Measurements from ENCODE around the gene TMEM250. TPM values are rescaled to one million over a fixed set of nuclear protein-coding genes. Genes with fewer than 3 reads are reported as not detected.
A peak's percentile ranks its signal among the peaks of the same experiment; 100 is the strongest.

The TMEM250 gene
- total RNA-seq, 1 experiment from 2014 or later: 15.1 TPM

DNA sequence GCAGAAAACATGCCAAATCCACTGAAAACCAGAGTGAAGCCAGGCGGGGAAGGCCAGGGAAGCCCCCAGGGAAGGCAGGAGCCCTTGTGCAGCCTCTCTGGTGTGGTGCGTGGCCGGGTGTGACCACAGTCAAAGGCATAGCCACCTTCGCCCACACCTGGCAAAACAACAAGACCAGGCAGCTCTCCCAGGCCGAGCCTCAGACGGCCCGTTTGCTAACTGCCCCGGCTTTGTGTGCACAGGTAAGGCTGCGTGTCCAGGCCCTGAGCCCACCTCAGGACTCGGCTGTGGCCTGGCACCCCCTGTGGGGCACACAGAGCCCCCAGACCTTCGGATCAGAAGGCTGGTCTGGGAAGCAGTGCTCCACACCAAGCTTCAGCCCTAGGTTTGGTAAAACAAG is 6.1 kb downstream of the TMEM250 start:
- no peak overlapping the region for H3K4me2 ChIP-seq (ENCODE audit: low read depth, low read length, poor library complexity, severe bottlenecking)
- no peaks in the 10 kb centered on the region for H3K9me3 ChIP-seq (ENCODE audit: low read length)
- H3K9me2 ChIP-seq (replicated peaks; ENCODE audit: insufficient read depth, low read length): no peaks in the 10 kb centered on the region
- H3K9ac ChIP-seq (ENCODE audit: low read length): no peak overlapping the region
- H3K4me3 ChIP-seq (ENCODE audit: low read length): no peak overlapping the region
- no peak overlapping the region for H2AFZ ChIP-seq (ENCODE audit: low read length)
- H3K36me3 ChIP-seq (ENCODE audit: insufficient read depth, low read length): no peaks in the 10 kb centered on the region
- H3K27ac ChIP-seq (ENCODE audit: low read length): no peak overlapping the region
- peaks cover 5% of the 10 kb centered on the region; the same call in 1 of the 2 replicates for H3K79me2 ChIP-seq (ENCODE audit: low read length)
- no peak for DNase-seq
- H3K4me1 ChIP-seq (ENCODE audit: low read length): peaks cover 21% of the 10 kb centered on the region
- no peaks in the 10 kb centered on the region for H3K27me3 ChIP-seq (ENCODE audit: low read length)
- H4K20me1 ChIP-seq (ENCODE audit: insufficient read depth, low read depth, low read length): 0 out of 2 replicates have a peak, but pooled peaks cover 6% of the 10 kb centered on the region

DNA sequence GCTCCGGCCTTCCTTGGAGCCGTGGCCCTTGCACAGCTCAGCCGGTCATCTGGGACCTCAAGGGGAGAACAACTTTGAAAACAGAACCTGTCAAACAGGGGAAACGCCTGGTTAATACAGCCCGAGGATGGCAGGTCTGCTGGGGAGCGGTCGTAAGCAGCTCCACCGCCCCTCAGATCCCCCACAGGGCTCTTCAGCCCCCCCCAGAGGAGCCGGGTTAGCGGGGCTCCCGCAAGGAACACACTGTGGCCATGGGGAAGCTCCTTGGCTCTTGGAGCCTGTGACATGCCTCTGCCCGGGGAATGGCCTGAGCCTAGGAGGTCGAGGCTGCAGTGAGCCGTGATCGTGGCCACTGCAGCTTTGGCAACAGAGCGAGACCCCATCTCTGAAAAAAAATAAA is 6.8 kb downstream of the TMEM250 start:
- Histone ChIP-seq H3K9me2 (replicated peaks; ENCODE audit: insufficient read depth, low read length) (no peaks in the 10 kb centered on the region), H4K20me1 (ENCODE audit: insufficient read depth, low read depth, low read length) (0 out of 2 replicates have a peak, but pooled peaks cover 6% of the 10 kb centered on the region), H3K27ac (ENCODE audit: low read length) (no peak overlapping the region), H3K4me3 (ENCODE audit: low read length) (no peak overlapping the region), H3K9me3 (ENCODE audit: low read length) (no peaks in the 10 kb centered on the region), H3K4me1 (ENCODE audit: low read length) (peaks cover 15% of the 10 kb centered on the region), H3K9ac (ENCODE audit: low read length) (no peak overlapping the region), H3K79me2 (ENCODE audit: low read length) (no peaks in the 10 kb centered on the region), H3K4me2 (ENCODE audit: low read depth, low read length, poor library complexity, severe bottlenecking) (no peak overlapping the region), H3K27me3 (ENCODE audit: low read length) (no peaks in the 10 kb centered on the region), H3K36me3 (ENCODE audit: insufficient read depth, low read length) (no peaks in the 10 kb centered on the region), H2AFZ (ENCODE audit: low read length) (no peak overlapping the region)
- DNase-seq: peak; percentile 51

DNA sequence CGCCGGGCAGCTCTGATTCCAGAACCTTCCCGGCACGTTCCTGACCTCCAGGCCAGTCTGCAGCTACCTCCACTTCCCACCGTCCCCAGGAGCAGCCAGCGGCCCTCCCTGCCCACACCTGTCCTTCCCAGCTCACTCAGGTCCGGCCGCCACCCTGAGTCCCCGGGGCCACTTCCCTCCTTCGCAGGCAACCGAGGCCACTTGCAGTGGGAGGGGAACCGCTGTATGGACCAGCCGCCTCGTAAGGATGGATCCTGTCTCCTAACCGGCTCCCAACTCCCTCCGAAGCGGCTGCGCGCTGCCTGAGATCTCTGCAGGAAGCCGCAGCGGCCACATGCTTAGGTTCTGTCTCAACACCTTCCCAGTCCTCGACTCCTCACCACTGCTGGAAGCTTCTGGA is 7.5 kb downstream of the TMEM250 start:
- Histone ChIP-seq H4K20me1 (ENCODE audit: insufficient read depth, low read depth, low read length) (0 out of 2 replicates have a peak, but pooled peaks cover 6% of the 10 kb centered on the region), H3K27me3 (ENCODE audit: low read length) (no peaks in the 10 kb centered on the region), H2AFZ (ENCODE audit: low read length) (no peak overlapping the region), H3K9me3 (ENCODE audit: low read length) (no peaks in the 10 kb centered on the region), H3K4me1 (ENCODE audit: low read length) (peaks cover 15% of the 10 kb centered on the region), H3K36me3 (ENCODE audit: insufficient read depth, low read length) (no peaks in the 10 kb centered on the region), H3K9ac (ENCODE audit: low read length) (no peak overlapping the region), H3K79me2 (ENCODE audit: low read length) (no peaks in the 10 kb centered on the region), H3K9me2 (replicated peaks; ENCODE audit: insufficient read depth, low read length) (no peaks in the 10 kb centered on the region), H3K4me3 (ENCODE audit: low read length) (no peak overlapping the region), H3K4me2 (ENCODE audit: low read depth, low read length, poor library complexity, severe bottlenecking) (no peak overlapping the region), H3K27ac (ENCODE audit: low read length) (no peak overlapping the region)
- DNase-seq: no peak

DNA sequence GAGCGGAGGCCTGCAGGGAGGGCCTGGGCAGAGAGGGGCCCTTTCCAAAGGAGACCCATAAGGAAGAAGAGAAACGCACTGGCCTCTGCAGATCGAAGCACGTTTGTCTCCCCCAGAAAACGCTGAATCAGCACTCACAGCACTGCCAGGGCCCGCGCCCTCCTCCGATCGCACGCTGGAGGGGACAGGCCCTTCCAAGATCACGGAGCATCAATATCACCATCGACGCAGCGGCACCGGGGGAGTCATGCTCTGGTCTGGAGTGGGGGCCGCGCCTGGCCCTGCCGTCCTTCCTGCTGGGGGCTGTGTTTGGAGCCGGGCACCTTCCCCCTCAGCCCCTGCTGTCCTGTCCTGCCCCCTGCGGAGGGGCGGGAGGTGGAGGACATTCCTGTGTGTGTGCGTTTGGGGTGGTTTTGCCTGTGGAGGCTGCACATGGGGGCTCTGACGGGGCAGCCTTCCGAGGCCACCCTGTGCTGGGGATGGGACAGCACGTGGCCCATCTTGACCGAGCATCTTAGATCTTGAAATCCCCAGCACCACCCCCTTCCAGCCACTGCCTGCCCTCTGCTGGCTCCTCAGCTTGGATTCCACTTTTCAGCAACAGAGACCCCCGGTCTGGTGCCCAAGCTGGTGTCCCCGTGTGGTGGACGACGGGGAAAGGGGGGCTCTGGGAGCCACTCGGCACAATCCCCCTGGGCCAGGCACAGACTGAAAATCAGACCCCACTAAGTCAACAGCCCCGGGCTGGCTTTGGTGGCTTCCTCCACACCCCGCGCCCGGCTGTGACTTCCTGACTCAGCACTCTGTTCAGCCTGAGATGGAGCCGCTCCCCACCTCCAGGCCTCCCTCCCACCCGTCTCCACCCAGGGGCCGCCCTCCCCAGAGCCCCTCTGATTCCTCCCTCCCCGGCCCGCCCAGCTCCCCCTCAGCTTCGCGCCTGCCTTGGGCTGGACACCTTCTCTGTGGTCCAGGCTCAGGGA is 8.3 kb downstream of the TMEM250 start:
- peaks cover 21% of the 10 kb centered on the region for H3K4me1 ChIP-seq (ENCODE audit: low read length)
- H3K9me3 ChIP-seq (ENCODE audit: low read length): no peaks in the 10 kb centered on the region
- H3K4me3 ChIP-seq (ENCODE audit: low read length): peak overlapping the region; percentile 43; the same call in 1 of the 2 replicates
- no peaks in the 10 kb centered on the region for H3K9me2 ChIP-seq (replicated peaks; ENCODE audit: insufficient read depth, low read length)
- no peaks in the 10 kb centered on the region for H3K79me2 ChIP-seq (ENCODE audit: low read length)
- H3K27me3 ChIP-seq (ENCODE audit: low read length): no peaks in the 10 kb centered on the region
- H3K27ac ChIP-seq (ENCODE audit: low read length): no peak overlapping the region
- no peaks in the 10 kb centered on the region for H3K36me3 ChIP-seq (ENCODE audit: insufficient read depth, low read length)
- DNase-seq: no peak
- H3K4me2 ChIP-seq (ENCODE audit: low read depth, low read length, poor library complexity, severe bottlenecking): peak overlapping the region; percentile 53
- H2AFZ ChIP-seq (ENCODE audit: low read length): no peak overlapping the region
- H4K20me1 ChIP-seq (ENCODE audit: insufficient read depth, low read depth, low read length): 0 out of 2 replicates have a peak, but pooled peaks cover 6% of the 10 kb centered on the region
- H3K9ac ChIP-seq (ENCODE audit: low read length): no peak overlapping the region

DNA sequence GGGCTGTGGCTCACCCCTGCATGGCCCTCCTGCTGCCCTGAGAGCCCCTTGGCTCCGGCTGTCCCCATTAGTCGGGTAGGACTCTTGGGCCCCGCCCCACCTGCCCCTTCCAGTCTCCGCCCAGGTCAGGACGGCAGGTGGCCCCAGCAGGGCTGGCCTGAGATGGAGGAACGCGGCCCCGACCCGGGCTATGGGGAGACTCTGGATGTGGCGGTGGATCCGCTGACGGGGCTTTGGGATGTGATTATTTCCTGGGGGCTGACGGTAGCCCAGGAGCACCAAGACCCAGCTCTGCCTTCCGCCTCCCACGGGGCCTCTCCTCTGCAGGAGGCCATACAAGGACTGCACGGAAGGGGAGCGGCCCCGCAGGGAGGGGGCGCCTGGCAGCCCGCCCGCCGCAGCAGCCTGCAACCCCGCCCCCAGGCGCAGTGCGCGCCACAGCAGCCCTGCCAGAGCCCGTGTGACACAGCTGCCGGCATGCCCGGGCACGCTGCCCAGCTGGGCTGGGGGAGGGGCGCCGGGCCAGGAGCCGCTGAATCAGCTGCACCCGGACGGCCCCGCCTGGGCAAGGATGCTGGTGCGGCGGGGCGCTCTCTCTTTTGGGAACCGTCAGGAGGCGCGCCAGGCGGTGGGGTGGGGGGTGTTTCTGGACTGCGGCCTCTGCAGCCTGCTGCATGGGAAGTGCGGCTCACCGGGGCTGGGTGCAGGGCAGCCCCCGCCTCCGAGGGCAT is 9.2 kb downstream of the TMEM250 start:
- Histone ChIP-seq H3K79me2 (ENCODE audit: low read length) (no peaks in the 10 kb centered on the region), H3K36me3 (ENCODE audit: insufficient read depth, low read length) (no peaks in the 10 kb centered on the region), H3K9me2 (replicated peaks; ENCODE audit: insufficient read depth, low read length) (no peaks in the 10 kb centered on the region), H3K27ac (ENCODE audit: low read length) (no peak overlapping the region), H3K4me2 (ENCODE audit: low read depth, low read length, poor library complexity, severe bottlenecking) (peak overlapping the region; percentile 53), H3K9ac (ENCODE audit: low read length) (no peak overlapping the region), H2AFZ (ENCODE audit: low read length) (no peak overlapping the region), H4K20me1 (ENCODE audit: insufficient read depth, low read depth, low read length) (peaks cover 6% of the 10 kb centered on the region; the same call in 1 of the 2 replicates), H3K27me3 (ENCODE audit: low read length) (no peaks in the 10 kb centered on the region), H3K4me1 (ENCODE audit: low read length) (peaks cover 21% of the 10 kb centered on the region), H3K4me3 (ENCODE audit: low read length) (peak overlapping the region; percentile 43; the same call in 1 of the 2 replicates), H3K9me3 (ENCODE audit: low read length) (no peaks in the 10 kb centered on the region)
- peak; percentile 81 for DNase-seq

DNA sequence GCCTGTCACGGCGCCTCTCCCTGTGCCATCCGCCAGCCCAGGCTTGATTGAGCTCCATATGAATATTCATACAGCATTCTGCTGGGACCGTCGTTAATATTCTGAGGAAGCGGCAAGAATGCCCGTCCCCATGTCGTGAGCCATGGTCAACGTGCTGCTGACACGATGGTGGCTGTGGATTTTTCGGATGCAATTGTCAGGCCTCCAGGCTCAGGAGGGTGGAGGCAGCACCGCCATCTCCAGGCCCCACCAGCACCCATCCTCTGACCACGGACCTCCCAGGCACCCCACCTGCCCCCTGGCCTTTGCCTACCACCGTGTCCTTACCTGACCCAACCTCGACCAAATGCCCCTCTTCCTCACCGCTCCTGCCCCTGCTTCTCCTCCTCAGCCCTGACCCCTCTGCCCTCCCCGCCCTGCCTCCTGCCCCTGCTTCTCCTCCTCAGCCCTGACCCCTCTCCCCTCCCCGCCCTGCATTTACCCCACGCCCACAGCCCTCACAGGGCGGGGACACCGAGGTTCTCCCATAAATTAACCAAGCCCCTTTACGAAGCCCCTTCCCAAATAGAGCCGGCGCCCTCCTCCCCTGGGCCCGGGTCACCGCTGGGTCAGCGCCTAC is 9.9 kb downstream of the TMEM250 start:
- Histone ChIP-seq H2AFZ (ENCODE audit: low read length) (no peak overlapping the region), H3K4me2 (ENCODE audit: low read depth, low read length, poor library complexity, severe bottlenecking) (no peak overlapping the region), H3K9me3 (ENCODE audit: low read length) (no peaks in the 10 kb centered on the region), H3K9ac (ENCODE audit: low read length) (no peak overlapping the region), H3K27ac (ENCODE audit: low read length) (no peak overlapping the region), H4K20me1 (ENCODE audit: insufficient read depth, low read depth, low read length) (peaks cover 6% of the 10 kb centered on the region; the same call in 1 of the 2 replicates), H3K4me3 (ENCODE audit: low read length) (no peak overlapping the region), H3K9me2 (replicated peaks; ENCODE audit: insufficient read depth, low read length) (no peaks in the 10 kb centered on the region), H3K79me2 (ENCODE audit: low read length) (no peaks in the 10 kb centered on the region), H3K4me1 (ENCODE audit: low read length) (peaks cover 21% of the 10 kb centered on the region), H3K27me3 (ENCODE audit: low read length) (no peaks in the 10 kb centered on the region), H3K36me3 (ENCODE audit: insufficient read depth, low read length) (no peaks in the 10 kb centered on the region)
- no peak for DNase-seq

DNA sequence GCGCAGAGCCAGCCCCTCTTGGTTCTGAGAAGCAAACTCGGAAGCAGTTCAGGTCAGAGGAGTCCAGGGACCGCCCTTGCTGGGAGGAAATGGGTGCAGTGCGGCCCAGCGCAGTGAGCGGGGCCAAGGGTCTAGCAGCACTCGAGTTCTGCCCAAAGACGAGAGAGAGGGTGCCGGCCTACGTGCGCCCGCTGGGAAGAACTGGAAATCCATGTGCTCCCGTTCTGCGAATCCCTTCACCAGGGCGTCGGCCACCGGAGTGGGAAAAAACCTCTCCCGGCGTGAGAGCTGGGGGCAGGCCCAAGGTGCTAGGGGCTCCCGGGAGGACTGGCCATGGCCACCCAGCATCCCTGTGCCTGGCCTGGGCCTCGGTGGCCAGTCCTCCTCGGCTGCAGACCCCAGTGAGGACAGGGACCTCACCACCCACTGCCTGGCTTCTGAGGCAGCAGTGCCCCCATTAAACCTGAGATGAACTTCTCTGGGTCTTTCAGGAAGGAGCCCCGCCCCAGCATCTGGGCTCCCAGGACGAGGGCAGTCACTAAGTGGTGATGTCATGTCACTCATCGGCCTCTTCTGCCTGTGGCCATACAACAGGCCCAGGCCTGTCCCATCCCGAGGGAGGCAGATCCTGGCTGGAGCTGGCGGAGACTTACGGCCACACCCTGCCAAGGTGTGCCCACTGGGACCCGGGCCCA is 10.6 kb downstream of the TMEM250 start:
- no peak for DNase-seq
- Histone ChIP-seq H3K4me3 (ENCODE audit: low read length) (no peak overlapping the region), H2AFZ (ENCODE audit: low read length) (no peak overlapping the region), H4K20me1 (ENCODE audit: insufficient read depth, low read depth, low read length) (peaks cover 6% of the 10 kb centered on the region; the same call in 1 of the 2 replicates), H3K4me2 (ENCODE audit: low read depth, low read length, poor library complexity, severe bottlenecking) (no peak overlapping the region), H3K9me2 (replicated peaks; ENCODE audit: insufficient read depth, low read length) (no peaks in the 10 kb centered on the region), H3K27ac (ENCODE audit: low read length) (no peak overlapping the region), H3K79me2 (ENCODE audit: low read length) (no peaks in the 10 kb centered on the region), H3K4me1 (ENCODE audit: low read length) (peaks cover 21% of the 10 kb centered on the region), H3K27me3 (ENCODE audit: low read length) (no peaks in the 10 kb centered on the region), H3K36me3 (ENCODE audit: insufficient read depth, low read length) (no peaks in the 10 kb centered on the region), H3K9ac (ENCODE audit: low read length) (no peak overlapping the region), H3K9me3 (ENCODE audit: low read length) (no peaks in the 10 kb centered on the region)

Measured in Karpas-422 (cell line).